DOHH2 (cell line): ENCODE results near the gene POU5F1.

Experiments used
- CTCF ChIP-seq: fragments of 200-600 bp; sonication (generic); IDR thresholded peaks from one replicate; pipeline ENCODE4 v1.5.1; 2014; ENCODE audit warnings: antibody characterized with exemption, mild to moderate bottlenecking, low read depth, low read length; ENCODE audit not compliant: poor library complexity, severe bottlenecking
- EZH2phosphoT487 ChIP-seq: fragments of 200-600 bp; sonication (generic); IDR thresholded peaks from 2 replicates; pipeline ENCODE4 v1.6.1; 2017; ENCODE audit warnings: borderline replicate concordance, mild to moderate bottlenecking, antibody characterized with exemption, low read length, moderate library complexity, mixed read lengths

DNA sequence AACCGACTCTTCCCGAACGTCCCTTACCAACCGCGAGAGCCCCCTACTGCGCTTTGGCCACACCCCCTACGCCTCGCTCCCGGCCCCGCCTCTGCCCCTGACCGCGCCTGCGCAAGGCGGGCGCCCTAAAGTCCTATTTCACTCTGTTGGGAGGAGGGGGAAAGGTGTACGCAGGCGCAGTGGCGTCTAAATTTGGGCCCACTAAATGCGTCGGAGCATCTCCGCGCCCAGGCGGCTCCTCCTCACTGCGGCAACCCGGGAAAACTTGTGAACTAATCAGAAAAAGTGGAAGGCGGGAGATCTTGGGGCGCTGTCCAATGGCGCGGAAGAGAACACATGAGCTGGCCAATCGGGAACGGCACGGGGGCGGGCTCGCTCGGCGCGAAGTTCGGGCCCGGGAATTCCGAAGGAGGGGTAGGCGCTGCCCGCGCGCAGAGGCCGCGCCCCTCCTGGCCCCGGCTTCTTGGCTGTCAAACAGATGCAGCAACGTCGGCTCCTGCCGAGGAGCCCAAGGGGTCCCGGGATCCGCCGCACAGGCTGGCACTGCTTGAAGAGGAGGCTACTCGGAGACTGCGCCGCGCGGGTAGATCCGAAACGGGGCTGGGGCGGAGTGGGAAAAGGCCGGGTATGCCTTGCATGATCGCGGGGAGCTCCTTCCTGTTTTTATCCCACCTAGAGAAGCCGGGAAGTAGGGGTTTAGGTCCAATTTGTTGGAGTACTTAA lies 12.2 kb downstream of the POU5F1 start, which contains the start of gene TCF19:
- TF ChIP-seq CTCF (no peak), EZH2phosphoT487 (no peak)
